Trophoblast cell (in vitro differentiated cells and primary cell): ENCODE measurements around the gene MMS22L.

Experiments used
- DNase-seq, 2 donors: peaks; one replicate each; pipeline ENCODE4 v3.0.0-alpha.2; 2016
- H2AFZ ChIP-seq: 2 replicates; pipeline ENCODE4 v1.6.1; 2013; ENCODE audit warnings: low read length, moderate library complexity, mild to moderate bottlenecking; ENCODE audit not compliant: insufficient read depth, poor library complexity
- H2AK5ac ChIP-seq: 2 replicates; pipeline ENCODE4 v1.6.1; 2013; ENCODE audit warnings: mild to moderate bottlenecking, low read length
- H2BK120ac ChIP-seq: 2 replicates; pipeline ENCODE4 v1.6.1; 2013; ENCODE audit warnings: low read length, mild to moderate bottlenecking, moderate library complexity; ENCODE audit not compliant: insufficient read depth, poor library complexity
- H2BK12ac ChIP-seq: 2 replicates; pipeline ENCODE4 v1.6.1; 2013; ENCODE audit warnings: mild to moderate bottlenecking, low read length, moderate library complexity
- H2BK5ac ChIP-seq: 2 replicates; pipeline ENCODE4 v1.6.1; 2013; ENCODE audit warnings: low read length, low read depth, moderate library complexity, mild to moderate bottlenecking; ENCODE audit not compliant: poor library complexity
- H3K14ac ChIP-seq: 2 replicates; pipeline ENCODE4 v1.6.1; 2013; ENCODE audit warnings: mild to moderate bottlenecking, low read length
- H3K18ac ChIP-seq: 2 replicates; pipeline ENCODE4 v1.6.1; 2013; ENCODE audit warnings: mild to moderate bottlenecking, low read length
- H3K23ac ChIP-seq: 2 replicates; pipeline ENCODE4 v1.6.1; 2013; ENCODE audit warnings: low read length
- H3K27ac ChIP-seq: 2 replicates; pipeline ENCODE4 v1.5.1; 2013; ENCODE audit warnings: low read depth, mild to moderate bottlenecking, inconsistent platforms, low read length, moderate library complexity
- H3K27me3 ChIP-seq: 2 replicates; pipeline ENCODE4 v1.6.1; 2013; ENCODE audit warnings: inconsistent platforms, mild to moderate bottlenecking, low read length, moderate library complexity; ENCODE audit not compliant: insufficient read depth
- H3K36me3 ChIP-seq, 2 experiments: 1 replicate in 1 of 2; 2 replicates in 1 of 2; pipeline ENCODE4 v1.6.1; 2013; ENCODE audit warnings: low read length in 2 of 2, mild to moderate bottlenecking in 2 of 2, moderate library complexity in 1 of 2; ENCODE audit not compliant: insufficient read depth in 2 of 2, control insufficient read depth in 1 of 2
- H3K4ac ChIP-seq: 2 replicates; pipeline ENCODE4 v1.6.1; 2013; ENCODE audit warnings: low read depth, mild to moderate bottlenecking, low read length, moderate library complexity
- H3K4me1 ChIP-seq, 2 experiments: 1 replicate in 1 of 2; 2 replicates in 1 of 2; pipeline ENCODE4 v1.6.1; 2013; ENCODE audit warnings: low read length in 2 of 2, mild to moderate bottlenecking in 2 of 2, moderate library complexity in 1 of 2; ENCODE audit not compliant: insufficient read depth in 2 of 2, control insufficient read depth in 1 of 2
- H3K4me2 ChIP-seq: 2 replicates; pipeline ENCODE4 v1.6.1; 2013; ENCODE audit warnings: inconsistent platforms, mild to moderate bottlenecking, low read length, moderate library complexity
- H3K4me3 ChIP-seq: 2 replicates; pipeline ENCODE4 v1.5.1; 2013; ENCODE audit warnings: mild to moderate bottlenecking, low read depth, low read length, inconsistent platforms
- H3K79me1 ChIP-seq: one replicate; pipeline ENCODE4 v1.6.1; 2013; ENCODE audit warnings: low read length
- H3K79me2 ChIP-seq: 2 replicates; pipeline ENCODE4 v1.6.1; 2013; ENCODE audit warnings: low read length, mild to moderate bottlenecking; ENCODE audit not compliant: control insufficient read depth, insufficient read depth, poor library complexity
- H3K9ac ChIP-seq: 2 replicates; pipeline ENCODE4 v1.6.1; 2013; ENCODE audit warnings: mild to moderate bottlenecking, low read length
- H3K9me3 ChIP-seq: 2 replicates; pipeline ENCODE4 v1.6.1; 2013; ENCODE audit warnings: low read depth, mild to moderate bottlenecking, control low read depth, inconsistent platforms, low read length; ENCODE audit not compliant: insufficient read depth
- H4K12ac ChIP-seq: 2 replicates; pipeline ENCODE4 v1.6.1; 2013; ENCODE audit warnings: low read depth, mild to moderate bottlenecking, low read length, moderate library complexity
- H4K8ac ChIP-seq: 2 replicates; pipeline ENCODE4 v1.6.1; 2013; ENCODE audit warnings: low read depth, mild to moderate bottlenecking, low read length, moderate library complexity
- H4K91ac ChIP-seq: one replicate; pipeline ENCODE4 v1.6.1; 2013; ENCODE audit warnings: low read depth, mild to moderate bottlenecking, low read length, moderate library complexity
- WGBS: extraction: QIAGEN DNeasy Blood & Tissue Kit; methylation state at CpG from one replicate; pipeline ENCODE4 v1.1.7; 2013; ENCODE audit warnings: missing lambda C conversion rate; ENCODE audit not compliant: insufficient read length, insufficient coverage; ENCODE audit errors: extremely low coverage; 5-methylcytosine and 5-hydroxymethylcytosine counted together

The MMS22L gene

DNA sequence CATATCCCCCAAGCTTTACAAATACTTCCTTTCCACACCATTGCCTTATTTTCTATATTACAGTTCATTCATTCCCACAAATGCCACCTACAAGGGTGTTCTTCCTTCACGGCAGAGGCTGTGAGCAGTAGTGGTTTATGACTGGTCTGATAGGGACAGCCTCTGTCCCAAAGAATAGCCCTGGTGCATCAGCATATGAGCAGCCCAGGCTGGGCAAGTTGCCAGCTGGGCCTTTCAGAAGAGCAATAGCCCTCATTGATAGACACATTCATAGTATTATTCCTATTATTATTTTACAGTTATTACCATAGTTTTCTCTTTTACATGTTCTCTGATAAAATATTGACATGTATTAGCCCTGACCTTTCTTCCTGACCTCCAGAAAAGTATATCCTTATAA lies 149.9 kb downstream of the MMS22L start:
- no CpG with 5 or more reads among the region's 1 CpG for WGBS
- H3K27ac ChIP-seq: no peak overlapping the region

DNA sequence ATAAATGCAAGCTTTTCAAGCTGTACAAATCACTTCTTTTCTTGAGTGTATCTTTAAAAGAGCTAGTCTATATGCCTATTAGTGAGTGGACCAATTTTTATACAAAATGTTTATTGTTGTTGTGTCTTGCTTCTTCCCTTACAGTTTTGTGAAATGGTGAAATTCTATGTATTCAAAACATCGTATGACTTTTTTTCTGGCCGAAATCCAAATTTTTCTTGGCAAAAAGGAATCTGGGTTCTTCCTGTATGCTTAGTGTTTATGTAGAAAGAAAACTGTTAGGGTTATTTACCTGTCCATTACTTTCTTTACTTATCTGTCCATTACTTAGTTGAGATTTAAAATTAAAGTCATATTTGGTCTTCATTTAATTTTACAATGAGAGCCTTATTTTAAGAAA lies 153.9 kb downstream of the MMS22L start:
- Histone ChIP-seq H2BK12ac (no peak overlapping the region), H3K18ac (no peak overlapping the region), H3K14ac (no peak overlapping the region), H2BK120ac (no peak overlapping the region), H3K23ac (no peak overlapping the region), H3K9me3 (no peaks in the 10 kb centered on the region), H3K4me1 (no peaks in the 10 kb centered on the region), H3K27ac (no peak overlapping the region), H2BK5ac (no peak overlapping the region), H3K27me3 (no peaks in the 10 kb centered on the region), H3K9ac (no peak overlapping the region), H4K12ac (no peak overlapping the region), H3K79me1 (no peaks in the 10 kb centered on the region), H2AK5ac (no peak overlapping the region), H4K8ac (no peak overlapping the region), H3K4me2 (no peak overlapping the region), H4K91ac (no peak overlapping the region), H3K36me3 (no peaks in the 10 kb centered on the region), H3K4ac (no peak overlapping the region), H3K4me3 (no peak overlapping the region), H2AFZ (no peak overlapping the region), H3K79me2 (no peaks in the 10 kb centered on the region)
- no peak for DNase-seq
- no CpG with 5 or more reads among the region's 2 CpGs for WGBS

More for the DNA sequence above, 149.9 kb downstream of the MMS22L start:
- H2AFZ ChIP-seq: no peak overlapping the region
- H3K18ac ChIP-seq: no peak overlapping the region
- H3K79me2 ChIP-seq: no peaks in the 10 kb centered on the region
- no peak overlapping the region for H4K91ac ChIP-seq
- no peak overlapping the region for H3K23ac ChIP-seq
- H3K9me3 ChIP-seq: no peaks in the 10 kb centered on the region
- no peak overlapping the region for H3K4me3 ChIP-seq
- DNase-seq: no peak
- H2BK12ac ChIP-seq: no peak overlapping the region
- no peak overlapping the region for H4K12ac ChIP-seq
- H2BK120ac ChIP-seq: no peak overlapping the region
- H3K4me1 ChIP-seq: no peaks in the 10 kb centered on the region
- H2BK5ac ChIP-seq: no peak overlapping the region
- H3K36me3 ChIP-seq: no peaks in the 10 kb centered on the region
- no peak overlapping the region for H4K8ac ChIP-seq
- H2AK5ac ChIP-seq: no peak overlapping the region
- no peaks in the 10 kb centered on the region for H3K79me1 ChIP-seq
- no peak overlapping the region for H3K9ac ChIP-seq
- no peak overlapping the region for H3K4ac ChIP-seq
- H3K14ac ChIP-seq: no peak overlapping the region
- no peak overlapping the region for H3K4me2 ChIP-seq
- no peaks in the 10 kb centered on the region for H3K27me3 ChIP-seq

DNA sequence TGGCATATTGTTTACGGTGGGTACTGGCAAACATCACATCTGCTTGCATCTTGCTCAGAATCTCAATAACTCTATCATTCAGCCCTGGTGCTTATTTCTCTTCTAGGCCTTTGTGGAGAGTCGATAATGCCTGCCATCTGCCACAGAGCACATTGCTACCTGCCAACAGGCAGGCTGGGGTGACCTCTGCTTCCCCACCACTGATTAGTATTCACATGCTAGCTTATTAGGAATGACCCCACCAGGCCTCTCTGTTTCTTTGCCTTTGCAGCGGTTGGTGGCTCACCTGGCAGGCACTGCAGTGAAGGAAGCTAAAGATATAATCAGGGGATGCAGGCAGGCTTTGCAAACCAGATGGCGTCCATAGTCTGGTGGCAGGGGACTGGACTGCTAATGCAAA lies 154.5 kb downstream of the MMS22L start:
- no CpG with 5 or more reads among the region's 4 CpGs for WGBS
- no peak overlapping the region for H2AK5ac ChIP-seq
- H3K18ac ChIP-seq: no peak overlapping the region

DNA sequence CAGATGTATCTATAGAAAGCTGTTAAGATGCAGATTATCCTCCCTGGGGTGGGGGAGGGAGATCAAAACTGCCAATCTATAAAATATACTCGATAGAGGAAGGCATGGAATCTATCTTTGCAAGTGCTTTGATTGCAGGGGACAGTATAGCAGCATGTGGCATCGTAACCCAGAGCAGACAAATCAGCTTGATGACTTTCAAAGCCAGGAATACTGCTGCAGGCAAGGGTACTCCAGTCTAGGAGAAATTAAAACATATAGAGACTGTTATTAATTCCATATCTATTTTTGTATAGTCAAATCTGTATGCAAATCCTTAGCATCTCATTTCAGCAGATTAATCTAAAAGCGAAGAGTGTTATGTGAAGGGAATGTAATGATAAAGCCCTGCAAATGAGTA lies 159.4 kb downstream of the MMS22L start:
- Histone ChIP-seq H2BK12ac (no peak overlapping the region), H4K91ac (no peak overlapping the region), H3K4ac (no peak overlapping the region), H3K14ac (no peak overlapping the region), H3K36me3 (no peaks in the 10 kb centered on the region), H3K18ac (no peak overlapping the region), H3K4me2 (no peak overlapping the region), H2AFZ (no peak overlapping the region), H2AK5ac (no peak overlapping the region), H3K27ac (no peak overlapping the region), H2BK120ac (no peak overlapping the region), H3K9me3 (no peaks in the 10 kb centered on the region), H3K23ac (no peak overlapping the region), H3K4me1 (no peaks in the 10 kb centered on the region), H4K12ac (no peak overlapping the region), H3K79me1 (no peaks in the 10 kb centered on the region), H3K9ac (no peak overlapping the region), H2BK5ac (no peak overlapping the region), H3K79me2 (no peaks in the 10 kb centered on the region), H3K4me3 (no peak overlapping the region), H3K27me3 (no peaks in the 10 kb centered on the region), H4K8ac (no peak overlapping the region)
- DNase-seq: no peak
- WGBS: no CpG with 5 or more reads among the region's 3 CpGs

More for the DNA sequence above, 154.5 kb downstream of the MMS22L start:
- H3K4me2 ChIP-seq: no peak overlapping the region
- no peak overlapping the region for H2BK12ac ChIP-seq
- H3K4me3 ChIP-seq: no peak overlapping the region
- H3K36me3 ChIP-seq: no peaks in the 10 kb centered on the region
- no peak overlapping the region for H3K9ac ChIP-seq
- H4K8ac ChIP-seq: no peak overlapping the region
- H2AFZ ChIP-seq: no peak overlapping the region
- DNase-seq: no peak
- H4K12ac ChIP-seq: no peak overlapping the region
- H2BK120ac ChIP-seq: no peak overlapping the region
- H3K4ac ChIP-seq: no peak overlapping the region
- no peak overlapping the region for H3K14ac ChIP-seq
- H2BK5ac ChIP-seq: no peak overlapping the region
- H3K79me2 ChIP-seq: no peaks in the 10 kb centered on the region
- H3K4me1 ChIP-seq: no peaks in the 10 kb centered on the region
- H3K9me3 ChIP-seq: no peaks in the 10 kb centered on the region
- H3K79me1 ChIP-seq: no peaks in the 10 kb centered on the region
- no peak overlapping the region for H4K91ac ChIP-seq
- H3K27me3 ChIP-seq: no peaks in the 10 kb centered on the region
- no peak overlapping the region for H3K23ac ChIP-seq
- H3K27ac ChIP-seq: no peak overlapping the region
